HG03469 (cell line): Measurements from ENCODE around the gene DOCK3.
"Not testable (repeated sequence)": the region's sequence is repeated elsewhere in the genome, so short reads cannot be mapped to it uniquely, and the experiment has no call there.

Source experiments
- ATAC-seq: cut with Tn5 transposase; IDR thresholded peaks from one replicate; pipeline ENCODE4 v1.9.1; 2021; ENCODE audit warnings: mild to moderate bottlenecking, moderate library complexity, moderate number of reproducible peaks; ENCODE audit not compliant: unreplicated experiment

Gene DOCK3

DNA sequence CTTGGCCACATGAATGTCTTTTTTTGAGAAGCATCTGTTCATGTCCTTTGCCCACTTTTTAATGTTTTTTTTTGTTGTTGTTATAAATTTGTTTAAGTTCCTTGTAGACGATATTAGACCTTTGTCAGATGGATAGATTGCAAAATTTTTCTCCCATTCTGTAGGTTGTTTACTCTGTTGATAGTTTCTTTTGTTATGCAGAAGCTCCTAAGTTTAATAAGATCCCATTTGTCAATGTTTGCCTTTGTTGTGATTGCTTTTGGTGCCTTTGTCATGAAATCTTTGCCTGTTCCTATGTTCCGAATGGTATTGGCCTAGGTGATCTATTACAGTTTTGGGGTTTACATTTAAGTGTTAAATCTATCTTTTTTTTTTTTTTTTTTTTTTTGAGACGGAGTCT lies 116.2 kb downstream of the DOCK3 start:
- not testable (repeated sequence) for ATAC-seq

DNA sequence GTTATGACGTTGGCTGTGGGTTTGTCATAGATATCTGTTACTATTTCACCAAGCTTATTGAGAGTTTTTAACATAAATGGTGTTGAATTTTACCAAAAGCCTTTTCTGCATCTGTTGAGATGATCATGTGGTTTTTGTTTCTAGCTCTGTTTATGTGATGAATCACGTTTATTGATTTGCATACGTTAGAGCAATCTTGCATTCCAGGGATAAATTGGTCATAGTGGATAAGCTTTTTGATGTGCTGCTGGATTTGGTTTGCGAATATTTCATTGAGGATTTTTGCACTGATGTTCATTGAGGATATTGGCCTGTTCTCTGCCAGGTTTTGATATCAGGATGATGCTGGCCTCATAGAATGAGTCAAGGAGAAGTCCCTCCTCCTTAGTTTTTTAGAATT lies 117.8 kb downstream of the DOCK3 start:
- no peak for ATAC-seq

DNA sequence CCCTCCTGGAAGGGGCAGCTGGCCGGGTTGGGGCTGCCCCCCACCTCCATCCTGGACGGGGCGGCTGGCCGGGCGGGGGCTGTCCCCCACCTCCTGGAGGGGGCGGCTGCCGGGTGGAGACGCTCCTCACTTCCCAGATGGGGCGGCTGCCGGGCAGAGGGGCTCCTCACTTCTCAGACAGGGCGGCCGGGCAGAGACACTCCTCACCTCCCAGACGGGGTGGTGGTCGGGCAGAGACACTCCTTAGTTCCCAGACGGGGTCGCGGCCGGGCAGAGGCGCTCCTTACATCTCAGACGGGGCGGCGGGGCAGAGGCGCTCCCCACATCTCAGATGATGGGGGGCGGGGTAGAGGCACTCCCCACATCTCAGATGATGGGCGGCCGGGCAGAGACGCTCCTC lies 129.1 kb downstream of the DOCK3 start:
- not testable (repeated sequence) for ATAC-seq

DNA sequence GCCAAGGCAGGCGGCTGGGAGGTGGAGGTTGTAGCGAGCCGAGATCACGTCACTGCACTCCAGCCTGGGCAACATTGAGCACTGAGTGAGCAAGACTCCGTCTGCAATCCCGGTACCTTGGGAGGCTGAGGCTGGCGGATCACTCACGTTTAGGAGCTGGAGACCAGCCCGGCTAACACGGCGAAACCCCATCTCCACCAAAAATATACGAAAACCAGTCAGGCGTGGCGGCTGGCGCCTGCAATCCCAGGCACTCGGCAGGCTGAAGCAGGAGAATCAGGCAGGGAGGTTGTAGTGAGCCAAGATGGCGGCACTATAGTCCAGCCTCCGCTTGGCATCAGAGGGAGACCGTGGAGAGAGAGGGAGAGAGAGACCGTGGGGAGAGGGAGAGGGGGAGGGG lies 129.6 kb downstream of the DOCK3 start:
- not testable (repeated sequence) for ATAC-seq

DNA sequence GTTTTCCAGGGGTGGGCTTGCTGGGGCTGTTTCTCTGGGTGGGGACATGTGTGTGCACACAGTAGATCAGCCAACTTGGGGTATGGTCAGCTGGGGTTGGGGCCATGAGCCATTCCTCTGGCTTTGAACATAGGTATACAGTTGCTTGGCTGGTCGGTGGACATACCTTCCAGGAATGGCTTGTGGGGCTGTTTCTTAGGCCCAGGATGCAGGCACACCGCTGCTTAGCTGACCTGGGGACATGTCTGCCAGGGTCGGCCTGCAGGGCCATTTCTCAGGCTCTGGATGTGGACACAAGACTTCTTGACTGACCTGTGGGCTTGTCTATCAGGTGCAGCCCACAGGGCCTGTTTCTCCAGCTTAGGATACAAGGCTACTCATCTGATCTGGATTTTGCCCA lies 130.6 kb downstream of the DOCK3 start:
- ATAC-seq: no peak

DNA sequence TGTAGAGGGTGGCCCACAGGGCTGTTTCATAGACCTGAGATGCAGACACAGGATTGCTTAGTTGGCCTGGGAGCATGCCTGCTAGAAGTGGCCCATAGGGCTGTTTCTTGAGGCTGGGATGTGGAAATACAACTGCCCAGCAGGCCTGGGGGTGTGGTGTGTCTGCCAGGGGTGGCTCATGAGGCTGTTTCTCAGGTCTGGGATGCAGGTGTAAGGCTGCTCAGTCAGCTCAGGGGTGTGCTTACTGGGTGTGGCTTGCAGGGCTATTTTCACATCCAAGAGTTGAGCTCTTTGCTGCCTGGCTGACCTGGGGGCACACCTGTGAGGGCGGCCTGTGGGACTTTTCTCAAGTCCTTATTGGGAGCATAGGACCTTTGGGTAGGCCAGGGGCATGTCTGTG lies 131.3 kb downstream of the DOCK3 start:
- no peak for ATAC-seq

DNA sequence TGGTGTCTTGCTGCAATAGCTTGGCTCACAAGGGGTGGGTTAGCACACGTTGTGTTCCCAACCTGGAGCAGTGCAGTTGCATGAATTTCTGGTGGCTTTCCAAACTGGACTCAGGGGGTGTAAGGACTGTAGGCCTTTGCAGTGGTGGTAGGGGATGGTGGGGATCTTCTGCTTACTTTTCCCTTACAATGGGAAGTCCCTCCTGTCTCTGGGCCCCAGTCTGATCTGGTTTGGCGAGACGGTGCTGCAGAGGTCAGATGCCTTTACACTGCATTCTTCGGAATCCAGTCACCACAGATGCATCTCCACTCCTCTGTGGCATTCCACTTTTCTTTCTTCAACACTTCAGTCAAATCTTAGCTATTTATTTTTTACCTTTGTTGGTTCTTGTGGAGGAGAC lies 132.1 kb downstream of the DOCK3 start:
- ATAC-seq: no peak

DNA sequence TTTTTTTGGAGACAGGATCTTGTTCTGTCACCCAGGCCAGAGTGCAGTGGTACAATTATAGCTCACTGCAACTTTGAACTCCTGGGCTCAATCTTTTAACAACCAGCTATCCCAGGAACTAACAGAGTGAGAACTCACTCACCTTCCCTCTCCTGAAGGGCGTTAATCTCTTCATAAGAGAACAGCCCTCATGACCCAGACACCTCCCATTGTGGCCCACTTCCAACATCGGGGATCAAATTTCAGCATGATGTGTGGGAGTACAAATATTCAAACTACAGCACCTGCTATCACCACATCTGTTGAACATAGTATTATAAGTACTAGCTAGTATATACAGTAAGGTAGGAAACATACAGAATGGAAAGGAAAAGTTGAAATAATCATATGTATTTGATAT lies 132.5 kb downstream of the DOCK3 start:
- ATAC-seq: no peak

DNA sequence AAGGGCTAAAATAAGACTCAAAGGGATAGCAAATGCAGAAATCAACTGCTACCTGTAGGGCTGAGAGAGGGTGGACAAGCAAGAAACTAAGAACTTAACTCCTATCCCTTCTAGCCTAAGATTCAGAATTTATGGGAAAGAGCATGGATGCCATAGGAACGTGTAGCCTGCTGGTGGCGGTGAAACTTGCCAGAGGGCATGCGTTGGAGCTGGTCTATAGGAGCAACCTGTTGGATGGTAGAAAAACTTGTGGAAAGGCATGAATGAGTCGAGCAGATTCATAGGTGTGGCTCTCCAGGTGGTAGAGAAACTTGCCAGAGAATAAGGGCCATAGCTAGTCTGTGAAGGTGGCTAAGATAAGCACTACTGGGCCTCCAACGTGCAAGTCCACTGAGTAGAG lies 137.2 kb downstream of the DOCK3 start:
- no peak for ATAC-seq

DNA sequence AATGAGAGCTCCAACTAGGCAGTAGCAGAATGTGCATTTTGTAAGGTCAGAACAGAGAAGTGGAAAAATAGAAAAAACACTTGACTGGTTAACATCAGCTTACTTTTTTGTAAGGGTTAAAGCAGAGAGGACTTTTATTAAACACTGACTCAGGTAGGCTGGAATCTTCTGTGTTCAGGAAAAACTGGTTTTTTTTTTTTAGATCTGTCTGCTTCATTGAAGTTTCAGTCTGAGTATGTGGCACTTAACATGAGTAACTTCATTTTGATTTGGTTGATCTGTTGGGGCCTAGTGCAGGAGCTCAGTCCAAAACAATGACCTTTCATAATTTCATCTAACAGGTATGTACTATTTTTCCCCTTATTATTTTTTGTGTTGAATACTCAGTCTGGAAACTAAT lies 141.1 kb downstream of the DOCK3 start:
- ATAC-seq: no peak

DNA sequence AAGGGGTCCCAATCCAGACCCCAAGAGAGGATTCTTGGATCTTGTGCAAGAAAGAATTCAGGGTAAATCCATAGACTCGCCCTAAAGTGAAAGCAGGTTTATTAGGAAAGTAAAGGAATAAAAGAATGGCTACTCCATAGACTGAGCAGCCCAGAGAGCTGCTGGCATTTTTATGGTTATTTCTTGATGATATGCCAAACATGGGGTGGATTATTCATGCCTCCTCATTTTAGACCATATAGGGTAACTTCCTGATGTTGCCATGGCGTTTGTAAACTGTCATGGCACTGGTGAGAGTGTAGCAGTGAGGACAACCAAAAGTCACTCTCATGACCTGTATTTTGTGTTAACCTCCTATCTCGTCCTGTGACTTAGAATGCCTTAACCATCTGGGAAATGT lies 142.2 kb downstream of the DOCK3 start:
- ATAC-seq: no peak

DNA sequence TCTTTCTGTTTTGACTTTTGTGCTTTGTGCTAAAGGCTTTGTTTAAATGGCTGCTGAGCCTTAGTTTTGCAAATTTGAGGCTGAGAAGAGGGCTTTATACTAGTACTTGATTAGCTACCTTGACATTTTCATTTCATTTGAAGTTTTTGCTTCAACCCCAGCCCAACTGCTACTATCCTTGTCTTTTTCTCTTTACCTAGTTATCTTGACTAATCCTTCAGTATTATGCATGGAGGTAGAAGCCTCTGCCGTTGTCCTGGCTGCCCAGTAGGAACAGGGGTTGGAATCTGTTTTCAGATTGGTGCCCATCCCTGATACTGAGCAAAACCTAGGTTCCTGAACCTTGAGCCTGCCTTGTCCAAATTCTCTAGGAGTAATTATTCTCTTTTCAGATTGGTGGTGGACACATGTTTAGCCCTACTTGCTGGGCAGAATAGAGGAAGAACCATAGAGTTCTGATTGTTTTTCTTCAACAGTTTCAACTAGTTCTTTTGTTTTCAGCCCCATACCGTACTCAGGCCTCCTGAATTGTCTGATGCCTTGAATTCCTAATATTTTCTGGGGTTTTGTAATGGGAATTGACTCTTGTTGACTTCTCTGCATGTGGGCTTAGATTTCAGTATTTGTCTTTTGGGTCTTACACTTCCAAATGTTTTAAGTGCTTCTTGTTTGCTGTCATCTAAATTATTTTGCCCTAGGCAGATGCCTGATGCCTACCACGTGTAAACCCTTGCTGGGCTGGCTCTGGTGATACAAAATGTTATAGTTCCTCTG lies 143.2 kb downstream of the DOCK3 start:
- no peak for ATAC-seq

DNA sequence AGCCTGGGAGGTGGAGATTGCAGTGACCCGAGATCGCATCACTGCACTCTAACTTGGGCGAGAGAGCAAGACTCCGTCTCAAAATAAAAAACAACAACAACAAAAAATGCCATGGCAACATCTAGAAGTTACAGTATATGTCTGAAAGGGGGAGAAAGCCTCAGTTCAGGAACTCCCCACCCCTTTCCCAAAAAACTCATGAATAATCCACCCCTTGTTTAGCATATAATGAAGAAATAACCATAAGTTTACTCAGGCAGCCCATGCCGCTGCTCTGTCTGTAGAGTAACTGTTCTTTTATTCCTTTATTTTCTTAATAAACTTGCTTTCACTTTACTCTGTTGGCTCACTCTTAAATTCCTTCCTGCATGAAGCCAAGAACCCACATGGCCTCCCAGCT lies 145.2 kb downstream of the DOCK3 start:
- ATAC-seq: no peak

DNA sequence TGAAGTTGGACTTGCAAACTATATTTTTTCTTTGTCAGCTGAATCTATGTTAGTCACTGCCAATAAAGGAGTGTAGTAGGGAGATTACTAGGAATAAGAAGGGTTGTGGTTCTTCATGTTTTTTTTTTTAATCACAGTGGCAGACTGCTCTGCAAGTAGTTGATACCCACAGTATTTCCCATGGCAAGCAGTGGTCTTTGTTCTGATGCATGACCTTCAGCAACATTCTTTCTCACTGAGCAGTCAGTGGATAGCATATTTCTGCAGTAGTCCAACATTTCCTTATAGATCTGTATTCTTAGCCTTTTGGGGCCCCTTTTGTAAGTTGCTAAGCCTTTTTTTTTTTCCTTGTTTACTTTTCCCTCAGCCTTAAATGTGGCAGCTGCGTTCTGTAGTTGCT lies 151.1 kb downstream of the DOCK3 start:
- ATAC-seq: no peak

DNA sequence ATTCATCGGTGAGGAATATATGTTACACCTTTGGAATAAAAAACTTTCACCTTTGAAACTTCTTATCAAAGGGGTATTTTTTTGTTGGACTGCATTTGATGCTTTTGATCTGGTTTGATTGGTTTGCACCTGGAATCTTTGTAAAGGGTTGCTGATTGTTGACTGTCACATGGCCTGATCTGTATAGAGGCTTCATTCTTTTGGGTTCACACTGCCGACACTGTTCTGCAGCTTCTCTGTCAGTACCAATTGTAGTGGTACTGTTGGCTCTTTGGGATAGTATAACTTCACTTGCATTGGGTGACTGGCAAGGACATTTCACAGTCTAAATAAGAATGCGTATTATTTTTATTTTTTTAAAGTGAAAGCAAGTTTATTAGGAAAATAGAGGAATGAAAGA lies 155.7 kb downstream of the DOCK3 start:
- no peak for ATAC-seq

DNA sequence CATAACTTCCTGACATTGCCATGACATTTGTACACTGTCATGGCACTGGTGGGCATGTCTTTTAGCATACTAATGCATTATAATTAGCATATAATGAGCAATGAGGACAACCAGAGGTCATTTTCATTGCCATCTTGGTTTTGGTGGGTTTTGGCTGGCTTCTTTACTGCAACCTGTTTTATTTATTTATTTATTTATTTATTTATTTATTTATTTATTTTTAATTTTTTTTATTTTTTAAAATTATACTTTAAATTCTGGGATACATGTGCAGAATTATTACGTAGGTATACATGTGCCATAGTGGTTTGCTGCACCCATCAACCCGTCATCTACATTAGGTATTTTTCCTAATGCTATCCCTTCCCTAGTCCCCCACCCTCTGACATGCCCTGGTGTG lies 156.3 kb downstream of the DOCK3 start:
- ATAC-seq: not testable (repeated sequence)

DNA sequence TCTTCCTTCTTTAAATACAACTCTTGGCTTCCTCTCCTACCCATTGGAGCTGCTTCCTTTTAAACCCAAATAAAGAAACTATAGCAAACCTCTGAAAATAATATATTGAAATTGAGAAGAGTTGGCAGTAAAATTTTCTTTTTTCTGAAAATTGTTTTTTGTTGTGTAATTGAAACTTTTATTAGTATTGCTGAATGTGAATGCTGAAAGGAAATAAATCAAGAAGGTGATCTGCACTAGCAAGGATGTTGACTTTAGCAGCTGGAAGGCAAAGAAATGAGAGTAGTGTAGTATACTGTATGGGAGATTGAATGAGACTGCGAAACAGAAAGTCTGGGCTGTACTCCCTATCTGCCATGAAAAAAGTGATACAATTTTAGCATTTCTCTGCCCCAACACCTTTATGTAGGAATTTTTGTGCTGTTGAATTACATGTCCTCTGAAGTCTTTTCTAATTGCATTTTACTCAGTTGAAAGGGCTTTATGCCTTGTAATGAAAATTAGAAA lies 166.3 kb downstream of the DOCK3 start:
- no peak for ATAC-seq

DNA sequence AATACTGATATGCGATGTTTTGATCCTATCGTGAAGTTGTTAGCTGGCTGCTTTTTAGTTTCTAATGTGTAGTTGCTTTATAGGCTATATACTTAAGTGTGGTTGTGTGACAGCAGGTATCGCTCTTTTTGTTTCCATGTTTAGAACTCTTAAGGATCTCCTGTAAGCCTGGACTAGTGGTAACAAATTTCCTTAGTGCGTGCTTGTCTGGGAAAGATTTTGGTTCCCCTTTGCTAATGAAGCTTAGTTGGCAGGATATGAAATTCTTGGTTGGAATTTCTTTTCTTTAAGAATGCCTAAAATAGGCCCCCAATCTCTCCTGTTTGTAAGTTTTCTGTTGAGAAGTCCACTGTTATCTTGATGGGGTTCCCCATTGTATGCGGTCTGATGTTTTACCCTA lies 173.6 kb downstream of the DOCK3 start:
- no peak for ATAC-seq

DNA sequence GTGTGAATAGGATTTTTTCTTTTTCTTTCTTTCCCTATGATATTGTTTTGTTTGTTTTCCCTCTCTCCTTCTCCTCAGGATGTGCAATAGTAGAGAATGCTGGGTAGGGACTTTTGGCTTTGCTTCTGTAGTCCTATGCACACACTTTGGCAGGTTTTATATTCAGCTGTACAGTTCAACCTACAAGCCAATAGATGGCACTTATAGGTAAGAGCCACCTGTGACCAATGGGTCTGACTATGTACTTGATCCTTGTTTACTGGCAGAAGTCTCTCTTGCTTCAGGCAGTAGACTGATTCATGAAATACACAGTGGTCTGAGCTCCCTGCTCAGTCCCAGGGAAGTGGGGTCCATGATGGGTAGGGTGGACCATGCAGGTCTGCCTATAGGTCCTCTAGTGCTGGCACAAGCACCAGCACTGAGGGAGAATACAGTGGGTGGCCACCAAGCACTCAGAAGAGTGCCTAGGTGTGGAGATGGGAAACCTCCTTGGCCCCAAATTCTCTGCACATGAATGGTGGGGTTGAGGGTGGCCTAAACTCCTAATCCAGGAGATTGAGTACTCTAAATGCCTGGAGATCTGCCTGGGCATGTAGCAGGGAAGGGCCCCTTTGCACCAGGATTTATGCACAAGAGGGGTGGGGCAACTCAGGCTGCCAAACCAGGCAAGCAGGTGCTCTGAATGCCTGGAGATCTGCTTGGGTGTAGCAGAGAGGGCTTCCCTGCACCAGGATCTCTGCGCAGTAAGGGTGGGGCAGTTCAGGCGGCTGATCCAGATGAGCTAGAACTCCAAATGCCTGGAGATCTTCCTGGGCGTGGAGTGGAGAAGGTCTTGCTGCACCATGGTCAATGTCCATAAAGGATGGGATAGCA lies 176.1 kb downstream of the DOCK3 start:
- ATAC-seq: no peak

DNA sequence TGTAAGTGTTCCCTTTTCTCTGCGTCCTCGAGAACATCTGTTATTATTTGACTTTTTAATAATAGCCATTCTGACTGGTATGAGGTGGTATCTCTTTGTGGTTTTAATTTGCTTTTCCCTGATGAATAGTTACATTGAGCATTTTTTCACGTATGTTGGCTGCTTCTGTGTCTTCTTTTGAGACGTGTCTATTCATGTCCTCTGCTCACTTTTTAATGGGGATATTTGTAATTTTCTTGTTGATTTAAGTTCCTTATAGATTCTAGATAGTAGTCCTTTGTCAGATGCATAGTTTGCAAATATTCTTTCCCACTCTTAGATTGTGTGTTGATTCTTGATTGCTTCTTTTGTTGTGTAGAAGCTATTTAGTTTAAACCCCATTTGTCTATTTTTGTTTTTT lies 179.2 kb downstream of the DOCK3 start:
- ATAC-seq: no peak

DNA sequence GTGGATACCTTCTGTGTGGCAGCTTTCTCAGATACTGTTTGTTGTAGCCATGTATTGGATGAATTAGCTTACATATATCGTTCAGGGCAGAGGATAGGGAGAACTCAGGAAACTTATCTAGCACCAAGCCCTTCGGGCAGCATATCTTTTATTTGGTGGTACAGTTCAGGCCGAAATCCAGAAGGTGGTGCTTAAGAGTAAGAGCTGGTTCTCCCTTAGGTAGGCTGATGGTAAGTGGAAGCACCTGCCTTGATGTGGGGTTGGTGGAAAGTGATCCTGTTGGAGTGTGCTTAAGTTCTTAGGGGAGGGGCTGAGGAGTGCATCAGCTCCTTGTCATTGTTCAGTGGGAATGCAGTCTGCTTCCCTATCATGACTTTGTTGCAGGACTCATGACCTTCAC lies 187.5 kb downstream of the DOCK3 start:
- ATAC-seq: no peak
